Activated CD4-positive, alpha-beta memory T cell treated with anti-CD3 and anti-CD28 coated beads for 36 hours (primary cell): ENCODE data around the gene TANK. TPM values are rescaled to one million over a fixed set of nuclear protein-coding genes. Genes with fewer than 3 reads are reported as not detected.

Experiments used
- CTCF ChIA-PET: fragments of 350-600 bp; sonication (Branson Sonifier 250); formaldehyde crosslinking; loops from one replicate; lab custom pipeline; 2021; ENCODE audit warnings: antibody characterized with exemption, inconsistent platforms; lab: Charles Lee
- POLR2A ChIA-PET: fragments of 350-600 bp; sonication (Branson Sonifier 250); formaldehyde crosslinking; loops from one replicate; lab custom pipeline; 2021; ENCODE audit warnings: antibody characterized with exemption; lab: Charles Lee
- DNase-seq: peaks from one replicate; pipeline ENCODE4 v3.0.0-alpha.2; 2020
- H3K27ac Mint-ChIP-seq: one replicate; pipeline ENCODE4 v1.8.0; 2021; ENCODE audit warnings: mixed read lengths
- H3K27me3 Mint-ChIP-seq: one replicate; pipeline ENCODE4 v1.8.0; 2021; ENCODE audit warnings: mixed read lengths
- H3K36me3 Mint-ChIP-seq: one replicate; pipeline ENCODE4 v1.8.0; 2021; ENCODE audit warnings: mixed read lengths
- H3K4me1 Mint-ChIP-seq: one replicate; pipeline ENCODE4 v1.8.0; 2021; ENCODE audit warnings: low read depth, mixed read lengths
- H3K4me3 Mint-ChIP-seq: one replicate; pipeline ENCODE4 v1.8.0; 2021; ENCODE audit warnings: mild to moderate bottlenecking, mixed read lengths
- H3K9me3 Mint-ChIP-seq: one replicate; pipeline ENCODE4 v1.8.0; 2021; ENCODE audit warnings: mixed read lengths
- intact Hi-C: fragments of 100-400 bp; cut with micrococcal nuclease; formaldehyde crosslinking; loops from one replicate; pipeline ENCODE4 v1.15.1; 2023
- total RNA-seq, 2 experiments: library from RNA; stranded (reverse); gene quantifications; one replicate each; pipeline ENCODE4 v1.2.3, GENCODE V29; 2021

The TANK gene
- total RNA-seq, 2 experiments from 2014 or later, result 71.4 to 74.1 TPM

DNA sequence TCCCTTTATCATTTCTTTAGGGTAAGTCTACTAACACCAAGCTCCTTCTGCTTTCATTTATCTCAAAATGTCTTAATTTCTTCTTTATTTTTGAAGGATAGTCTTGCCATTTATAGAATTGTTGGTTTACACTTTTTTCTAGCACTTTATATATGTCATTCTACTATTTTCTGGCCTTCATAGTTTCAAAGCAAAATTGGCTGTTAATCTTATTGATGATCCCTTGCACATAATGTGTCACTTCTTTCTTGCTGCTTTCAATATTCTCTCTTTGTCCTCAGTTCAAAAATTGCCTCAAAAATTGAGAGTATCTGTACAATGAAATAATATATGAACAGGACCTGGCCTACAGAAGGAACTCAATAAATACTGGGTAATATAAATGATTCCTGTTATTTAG, 7.9 kb upstream of the TANK start:
- no peak for DNase-seq
- no peak overlapping the region for H3K4me3 Mint-ChIP-seq
- no peak overlapping the region for H3K27ac Mint-ChIP-seq
- no peaks in the 10 kb centered on the region for H3K27me3 Mint-ChIP-seq
- H3K36me3 Mint-ChIP-seq, result peaks cover 66% of the 10 kb centered on the region
- intact Hi-C loops, result no loop called here
- peaks cover 51% of the 10 kb centered on the region for H3K9me3 Mint-ChIP-seq
- ChIA-PET POLR2A (interaction anchor here (2.0 kb wide), 1 partner anchor 11 kb away, joined by 4 read pairs; no protein-coding TSS in a partner anchor), CTCF (no interaction called here)
- H3K4me1 Mint-ChIP-seq, result peaks cover 36% of the 10 kb centered on the region

DNA sequence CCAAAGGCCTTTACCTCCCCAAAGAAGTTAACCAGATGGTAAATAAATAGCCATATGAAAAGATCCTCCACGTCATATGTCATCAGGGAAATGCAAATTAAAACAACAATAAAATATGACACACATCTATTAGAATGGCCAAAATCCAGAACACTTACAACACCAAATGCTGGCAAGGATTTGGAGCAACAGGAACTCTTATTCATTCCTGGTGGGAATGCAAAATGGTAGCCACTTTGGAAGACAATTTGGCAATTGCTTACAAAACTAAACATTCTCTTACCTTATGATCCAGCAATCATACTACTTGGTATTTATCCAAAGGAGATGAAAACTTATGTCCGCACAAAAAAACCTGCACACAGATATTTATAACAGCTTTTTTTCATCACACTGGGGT, 1.3 kb upstream of the TANK start:
- no peak for DNase-seq

DNA sequence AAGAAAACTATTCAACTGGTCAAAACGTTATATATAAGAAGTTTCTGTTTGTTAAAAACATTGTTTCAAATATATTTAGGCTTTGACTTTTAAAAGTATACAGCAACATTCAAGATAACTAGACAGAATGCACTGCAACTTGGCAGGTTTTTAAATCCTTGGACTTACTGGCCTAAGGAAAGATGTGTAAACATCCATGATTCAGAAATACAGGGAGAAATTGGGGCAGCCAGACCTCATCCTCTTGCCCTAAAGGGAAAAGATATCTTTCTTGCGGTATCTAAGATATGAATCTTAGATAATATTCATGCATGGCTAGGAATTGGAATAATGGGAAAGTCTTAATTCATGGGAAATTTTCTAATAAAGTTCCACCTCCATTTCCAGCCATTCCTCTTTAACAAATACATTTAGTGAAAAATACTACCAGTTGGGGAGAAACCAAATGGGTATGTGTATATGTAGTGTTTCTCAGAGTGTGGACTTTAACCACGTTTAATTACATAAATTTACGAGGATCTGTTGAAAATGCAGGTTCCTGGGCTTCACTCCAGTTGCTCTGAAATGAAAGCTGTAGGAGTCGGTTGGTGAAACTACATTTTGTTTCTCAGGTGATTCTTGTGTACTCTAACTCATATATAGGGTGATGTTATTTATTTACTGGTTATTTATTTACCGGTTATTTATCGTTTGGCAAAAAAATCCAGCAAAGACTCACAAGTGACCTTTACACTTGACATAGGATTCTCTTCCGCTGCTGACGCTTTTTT, 587 bp upstream of the TANK start:
- Mint-ChIP-seq H3K27ac (peak overlapping the region; percentile 98), H3K4me1 (peaks cover 56% of the 10 kb centered on the region), H3K27me3 (no peaks in the 10 kb centered on the region), H3K36me3 (peaks cover 37% of the 10 kb centered on the region), H3K9me3 (no peaks in the 10 kb centered on the region), H3K4me3 (peak overlapping the region; percentile 51)
- intact Hi-C loops, result loop anchor here (1.0 to 10.0 kb wide), 10 partner anchors 23 to 1265 kb away; partner anchors contain the start of gene PSMD14
- POLR2A ChIA-PET, result no interaction called here
- CTCF ChIA-PET, result no interaction called here
- no peak for DNase-seq

More for the DNA sequence above, 1.3 kb upstream of the TANK start:
- no peaks in the 10 kb centered on the region for H3K27me3 Mint-ChIP-seq
- H3K36me3 Mint-ChIP-seq, result peaks cover 38% of the 10 kb centered on the region
- ChIA-PET POLR2A (no interaction called here), CTCF (no interaction called here)
- peaks cover 56% of the 10 kb centered on the region for H3K4me1 Mint-ChIP-seq
- H3K9me3 Mint-ChIP-seq, result no peaks in the 10 kb centered on the region
- no peak overlapping the region for H3K27ac Mint-ChIP-seq
- intact Hi-C loops, result no loop called here
- H3K4me3 Mint-ChIP-seq, result no peak overlapping the region

DNA sequence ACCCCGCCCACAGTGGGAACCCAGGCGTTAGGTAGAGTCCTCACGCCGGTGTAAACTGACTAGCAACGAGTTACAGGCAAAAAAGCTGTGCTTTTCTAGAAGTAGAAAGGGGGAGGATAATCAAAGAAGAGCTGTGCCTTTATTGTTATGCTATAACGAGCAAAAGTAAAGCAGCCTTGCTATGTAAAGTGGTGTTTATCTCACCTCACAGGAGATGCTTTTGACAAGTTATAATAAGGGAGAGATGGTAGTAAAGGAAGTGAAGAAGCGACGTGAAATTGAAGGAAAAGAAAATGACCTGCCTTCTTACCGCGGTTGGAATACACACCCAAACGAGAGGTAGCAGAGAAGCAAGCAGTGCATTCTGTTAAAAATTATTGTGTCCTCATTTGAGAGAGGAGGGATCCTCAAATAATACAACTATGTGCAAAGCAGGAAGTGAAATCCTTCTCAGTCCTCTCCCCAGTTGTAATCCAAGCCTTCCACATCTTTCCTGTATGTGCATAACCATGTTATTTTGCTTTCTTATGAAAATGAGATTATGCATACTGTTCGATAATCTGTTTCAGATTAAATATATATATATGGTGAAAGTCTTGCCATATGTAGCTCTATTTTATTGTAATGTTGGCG, 962 bp downstream of the TANK start:
- peak overlapping the region; percentile 98 for H3K27ac Mint-ChIP-seq
- ChIA-PET CTCF (interaction anchor here (0.7 to 1.3 kb wide), 2 partner anchors 21 to 97 kb away, joined by 3 to 4 read pairs; no protein-coding TSS in a partner anchor), POLR2A (interaction anchor here (0.6 kb wide), 1 partner anchor 10 kb away, joined by 3 read pairs; no protein-coding TSS in a partner anchor)
- H3K36me3 Mint-ChIP-seq, result peaks cover 36% of the 10 kb centered on the region
- peak overlapping the region; percentile 96 for H3K4me3 Mint-ChIP-seq
- peaks cover 57% of the 10 kb centered on the region for H3K4me1 Mint-ChIP-seq
- H3K9me3 Mint-ChIP-seq, result no peaks in the 10 kb centered on the region
- no peaks in the 10 kb centered on the region for H3K27me3 Mint-ChIP-seq
- intact Hi-C loops, result loop anchor here (2.0 to 10.0 kb wide), 6 partner anchors 40 to 1266 kb away; no protein-coding TSS in a partner anchor
- DNase-seq, result no peak

DNA sequence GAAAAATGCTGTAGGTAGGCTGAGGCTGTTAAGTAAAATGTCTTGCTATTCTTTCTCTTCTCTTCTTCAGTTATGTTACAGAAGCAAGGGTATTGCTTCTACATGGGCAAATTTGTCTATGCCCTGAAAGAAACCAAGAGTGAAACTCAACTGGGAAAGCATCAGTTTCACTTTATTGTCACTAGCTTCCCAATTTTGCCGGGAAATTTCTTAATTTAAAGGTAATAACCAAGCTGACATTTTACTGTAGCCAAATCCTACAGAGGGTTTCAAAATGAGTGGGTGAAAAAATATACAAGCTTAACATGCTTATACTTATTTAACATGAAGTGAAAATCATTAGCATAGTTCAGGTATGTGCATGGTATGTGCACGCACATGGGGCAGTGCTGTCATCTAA, 3.2 kb downstream of the TANK start:
- peak overlapping the region; percentile 28 for H3K27ac Mint-ChIP-seq
- intact Hi-C loops, result loop anchor here (10.0 kb wide), 3 partner anchors 831 to 1269 kb away; no protein-coding TSS in a partner anchor
- no peak for DNase-seq
- H3K36me3 Mint-ChIP-seq, result peaks cover 47% of the 10 kb centered on the region
- POLR2A ChIA-PET, result interaction anchor here (2.1 kb wide), 1 partner anchor 24 kb away, joined by 10 read pairs; no protein-coding TSS in a partner anchor
- peaks cover 71% of the 10 kb centered on the region for H3K4me1 Mint-ChIP-seq
- no peaks in the 10 kb centered on the region for H3K9me3 Mint-ChIP-seq
- H3K27me3 Mint-ChIP-seq, result no peaks in the 10 kb centered on the region
- CTCF ChIA-PET, result interaction anchor here (0.9 kb wide), 1 partner anchor 25 kb away, joined by 3 read pairs; no protein-coding TSS in a partner anchor
- peak overlapping the region; percentile 61 for H3K4me3 Mint-ChIP-seq

DNA sequence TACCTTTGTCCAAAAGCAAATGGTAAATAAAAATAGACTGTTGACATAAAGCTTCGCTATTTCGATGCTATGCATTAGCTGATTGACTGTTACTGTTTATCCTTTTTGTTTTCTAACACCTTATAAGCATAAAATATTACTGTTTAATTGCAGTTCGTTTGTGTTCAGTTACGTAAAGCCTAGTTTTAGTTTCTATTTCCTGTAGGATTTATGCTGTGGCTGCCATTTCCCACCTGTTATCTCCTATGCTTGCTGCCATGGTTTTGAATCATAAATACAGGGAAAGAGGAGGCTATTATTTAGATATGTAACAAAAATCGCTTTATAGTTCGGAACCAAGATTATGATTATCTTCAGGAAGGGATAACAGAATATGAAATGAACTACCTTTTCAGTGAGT, 3.9 kb downstream of the TANK start:
- H3K9me3 Mint-ChIP-seq, result no peaks in the 10 kb centered on the region
- peak overlapping the region; percentile 55 for H3K27ac Mint-ChIP-seq
- CTCF ChIA-PET, result interaction anchor here (0.9 kb wide), 1 partner anchor 26 kb away, joined by 3 read pairs; no protein-coding TSS in a partner anchor
- intact Hi-C loops, result loop anchor here (10.0 kb wide), 3 partner anchors 831 to 1269 kb away; no protein-coding TSS in a partner anchor
- peak overlapping the region; percentile 27 for H3K4me3 Mint-ChIP-seq
- POLR2A ChIA-PET, result interaction anchor here (0.6 to 2.1 kb wide), 2 partner anchors 23 to 25 kb away, joined by 4 to 10 read pairs; no protein-coding TSS in a partner anchor
- peaks cover 43% of the 10 kb centered on the region for H3K36me3 Mint-ChIP-seq
- no peak for DNase-seq
- no peaks in the 10 kb centered on the region for H3K27me3 Mint-ChIP-seq
- peaks cover 70% of the 10 kb centered on the region for H3K4me1 Mint-ChIP-seq

DNA sequence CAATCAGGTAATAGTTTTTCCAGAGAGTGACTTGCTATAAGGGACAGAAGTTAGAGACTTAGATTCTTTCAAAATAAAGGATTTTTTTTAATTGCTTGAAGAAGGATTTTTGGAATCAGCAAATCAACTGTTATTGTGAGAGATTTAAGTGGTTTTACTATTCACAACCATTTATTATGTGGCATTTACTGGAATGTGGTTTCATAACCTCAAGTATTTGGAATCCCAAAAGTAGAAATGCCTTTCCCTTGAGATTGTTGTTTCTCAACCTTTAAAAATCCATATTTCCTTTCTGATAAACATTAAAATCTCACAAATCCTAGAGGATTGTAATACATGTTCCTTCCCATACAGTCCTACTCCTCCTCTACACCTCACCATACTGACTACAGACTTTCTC, 5.0 kb downstream of the TANK start:
- Mint-ChIP-seq H3K9me3 (no peaks in the 10 kb centered on the region), H3K27me3 (no peaks in the 10 kb centered on the region), H3K4me3 (no peak overlapping the region), H3K4me1 (peaks cover 76% of the 10 kb centered on the region), H3K27ac (peak overlapping the region; percentile 39), H3K36me3 (peaks cover 42% of the 10 kb centered on the region)
- intact Hi-C loops, result loop anchor here (1.0 to 10.0 kb wide), 6 partner anchors 8 to 1270 kb away; partner anchors contain the start of gene RBMS1
- CTCF ChIA-PET, result no interaction called here
- POLR2A ChIA-PET, result no interaction called here
- no peak for DNase-seq

DNA sequence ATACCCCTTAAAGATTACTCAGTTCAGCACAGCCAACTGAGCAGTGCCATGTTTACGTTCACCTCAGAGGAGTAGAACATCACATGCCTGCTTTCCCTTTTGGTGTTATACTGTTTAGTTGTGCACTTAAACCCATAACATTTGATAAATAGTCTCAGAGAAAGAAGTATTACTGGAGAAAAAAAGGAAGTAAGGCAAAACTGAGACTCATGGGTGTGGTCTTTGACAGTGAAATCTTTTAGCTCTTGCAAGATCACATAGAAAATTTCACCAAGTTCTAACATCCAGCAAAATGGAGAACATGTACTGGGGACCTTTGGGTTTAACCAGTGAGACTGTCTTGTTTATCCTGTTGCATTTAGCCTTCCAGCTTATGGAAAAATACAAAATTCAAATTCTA, 5.6 kb downstream of the TANK start:
- ChIA-PET POLR2A (interaction anchor here (1.2 kb wide), 1 partner anchor 29 kb away, joined by 6 read pairs; no protein-coding TSS in a partner anchor), CTCF (interaction anchor here (1.0 to 1.4 kb wide), 2 partner anchors 10 to 28 kb away, joined by 3 read pairs; no protein-coding TSS in a partner anchor)
- intact Hi-C loops, result loop anchor here (1.0 to 10.0 kb wide), 13 partner anchors 7 to 1271 kb away; partner anchors contain the start of gene RBMS1
- DNase-seq, result no peak
- Mint-ChIP-seq H3K9me3 (no peaks in the 10 kb centered on the region), H3K4me3 (peak overlapping the region; percentile 20), H3K27me3 (no peaks in the 10 kb centered on the region), H3K36me3 (peaks cover 40% of the 10 kb centered on the region), H3K27ac (peak overlapping the region; percentile 91), H3K4me1 (peaks cover 81% of the 10 kb centered on the region)

DNA sequence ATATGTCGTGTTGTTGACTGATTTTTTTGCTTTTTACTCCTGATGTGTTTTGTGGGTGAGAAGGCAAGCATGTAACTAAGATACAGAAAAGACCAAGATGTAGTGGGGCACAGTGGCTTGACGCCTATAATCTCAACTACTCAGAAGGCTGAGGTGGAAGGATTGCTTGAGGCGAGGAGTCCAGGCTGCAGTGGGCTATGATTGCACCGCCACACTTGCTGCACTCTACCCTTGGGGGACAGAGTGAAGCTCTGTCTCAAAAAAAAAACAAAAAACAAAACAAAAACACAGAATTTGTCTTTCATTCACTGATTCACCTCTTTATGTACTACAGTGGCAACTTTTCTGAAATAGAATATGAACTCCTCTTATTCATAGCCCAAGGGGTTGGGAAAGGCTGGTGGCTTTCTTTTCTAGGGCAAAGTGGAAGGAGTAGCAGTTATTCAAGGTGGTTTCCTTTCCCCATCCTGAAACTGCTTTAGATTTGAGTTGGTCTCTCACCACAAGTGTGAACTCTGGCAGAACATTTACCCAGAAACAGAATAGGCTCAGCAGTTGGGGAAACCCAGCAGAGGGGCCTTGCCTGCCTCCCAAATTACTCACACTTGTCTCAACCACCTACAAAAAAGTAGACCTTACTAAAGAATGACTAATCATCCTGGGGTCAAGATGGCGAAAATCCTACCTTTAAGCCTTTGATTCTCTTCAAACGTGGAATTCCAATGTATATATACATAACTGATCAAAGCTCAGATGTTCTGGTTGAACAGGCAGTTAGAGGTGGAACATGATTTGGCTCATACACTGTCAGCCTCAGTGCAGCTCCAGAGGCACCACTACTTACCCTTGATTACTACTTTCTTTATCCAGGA, 6.5 kb downstream of the TANK start:
- ChIA-PET POLR2A (interaction anchor here (1.0 to 1.8 kb wide), 4 partner anchors 13 to 30 kb away, joined by 4 to 6 read pairs (median 6); no protein-coding TSS in a partner anchor), CTCF (interaction anchor here (1.0 to 1.4 kb wide), 2 partner anchors 9 to 29 kb away, joined by 3 read pairs; no protein-coding TSS in a partner anchor)
- no peaks in the 10 kb centered on the region for H3K27me3 Mint-ChIP-seq
- H3K9me3 Mint-ChIP-seq, result no peaks in the 10 kb centered on the region
- intact Hi-C loops, result loop anchor here (1.0 to 10.0 kb wide), 13 partner anchors 27 to 1272 kb away; partner anchors contain the start of gene RBMS1
- H3K27ac Mint-ChIP-seq, result peak overlapping the region; percentile 91
- H3K36me3 Mint-ChIP-seq, result peaks cover 40% of the 10 kb centered on the region
- peak; percentile 87 for DNase-seq
- peak overlapping the region; percentile 34 for H3K4me3 Mint-ChIP-seq
- peaks cover 84% of the 10 kb centered on the region for H3K4me1 Mint-ChIP-seq

DNA sequence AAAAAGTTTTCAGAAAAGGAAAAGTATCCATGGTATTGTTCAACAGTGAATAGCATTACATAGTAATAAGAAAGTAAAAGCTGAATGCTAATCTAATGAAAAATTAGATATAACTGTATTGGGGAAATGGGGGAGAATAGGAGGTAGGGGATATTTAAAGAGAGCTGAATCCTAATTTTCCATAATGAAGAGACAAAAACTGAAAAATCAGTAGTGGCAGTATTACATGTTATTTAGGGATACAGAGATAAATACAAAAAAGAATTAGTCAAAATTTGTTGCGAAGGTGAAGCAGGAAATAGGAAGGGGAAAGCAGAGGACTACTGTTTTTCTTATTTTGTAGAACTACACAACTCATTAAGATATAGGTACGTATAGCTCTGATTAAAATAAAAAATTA, 9.1 kb downstream of the TANK start:
- intact Hi-C loops, result loop anchor here (5.0 to 10.0 kb wide), 5 partner anchors 677 to 1275 kb away; partner anchors contain the start of gene RBMS1
- H3K27ac Mint-ChIP-seq, result no peak overlapping the region
- H3K27me3 Mint-ChIP-seq, result no peaks in the 10 kb centered on the region
- peaks cover 84% of the 10 kb centered on the region for H3K4me1 Mint-ChIP-seq
- POLR2A ChIA-PET, result interaction anchor here (1.0 kb wide), 1 partner anchor 79 kb away, joined by 3 read pairs; no protein-coding TSS in a partner anchor
- CTCF ChIA-PET, result interaction anchor here (1.1 to 1.8 kb wide), 3 partner anchors 13 to 105 kb away, joined by 3 to 5 read pairs (median 4); no protein-coding TSS in a partner anchor
- H3K9me3 Mint-ChIP-seq, result no peaks in the 10 kb centered on the region
- no peak overlapping the region for H3K4me3 Mint-ChIP-seq
- DNase-seq, result no peak
- H3K36me3 Mint-ChIP-seq, result peaks cover 40% of the 10 kb centered on the region

DNA sequence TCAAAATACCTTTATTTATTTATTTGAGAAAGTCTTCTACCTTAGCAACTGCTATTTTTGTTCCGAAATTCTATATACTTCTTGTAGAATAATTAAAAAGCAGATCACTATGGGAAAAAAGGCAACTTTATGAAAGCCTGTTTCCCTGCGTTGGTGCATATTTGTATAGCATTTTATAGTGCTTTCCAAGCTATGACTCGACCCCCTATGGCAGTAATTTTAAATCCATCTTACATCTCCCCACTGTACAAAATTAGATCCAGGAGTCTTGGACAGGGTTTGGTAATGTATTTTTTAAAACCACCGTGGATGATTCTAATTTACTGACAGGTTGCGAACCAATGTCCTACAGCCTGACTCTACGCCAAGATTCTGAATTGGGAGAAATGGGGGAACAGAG, 10.1 kb downstream of the TANK start:
- CTCF ChIA-PET, result no interaction called here
- Mint-ChIP-seq H3K9me3 (no peaks in the 10 kb centered on the region), H3K27me3 (no peaks in the 10 kb centered on the region), H3K27ac (no peak overlapping the region), H3K4me3 (no peak overlapping the region), H3K36me3 (peaks cover 43% of the 10 kb centered on the region), H3K4me1 (peaks cover 84% of the 10 kb centered on the region)
- POLR2A ChIA-PET, result no interaction called here
- intact Hi-C loops, result no loop called here
- DNase-seq, result no peak
